Caco-2 (cell line): ENCODE measurements around the gene EIF4E2. TPM values are rescaled to one million over a fixed set of nuclear protein-coding genes. Genes with fewer than 3 reads are reported as not detected.

Experiments
- BruUV-seq: library from RNA; stranded (reverse); fragments of 400-500 nt; replicated peaks from 2 replicates; lab custom pipeline; 2021; lab: Mats Ljungman, UMichigan
- CTCF ChIA-PET: fragments of 300-600 bp; sonication (Branson Sonifier 250); formaldehyde crosslinking; loops from one replicate; lab custom pipeline; 2022; ENCODE audit warnings: antibody characterized with exemption; lab: Charles Lee
- POLR2A ChIA-PET: fragments of 300-600 bp; sonication (Branson Sonifier 250); formaldehyde crosslinking; loops from one replicate; lab custom pipeline; 2022; ENCODE audit warnings: antibody characterized with exemption; lab: Charles Lee
- DNase-seq, 2 experiments: peaks; one replicate each; pipeline versions ENCODE4 v3.0.0 to v3.0.0-alpha.2; 2020 to 2022
- H3K27me3 ChIP-seq: replicated peaks from 2 replicates; pipeline ENCODE4 v1.6.0; 2011; ENCODE audit warnings: low read length; ENCODE audit not compliant: control insufficient read depth, insufficient read depth
- H3K36me3 ChIP-seq: 2 replicates; pipeline ENCODE4 v1.5.1; 2011; ENCODE audit warnings: low read length; ENCODE audit not compliant: control insufficient read depth, insufficient read depth
- H3K4me1 ChIP-seq: fragments of 250-450 bp; sonication (Bioruptor Pico); 2 replicates; pipeline ENCODE4 v1.5.1; 2020; ENCODE audit warnings: mild to moderate bottlenecking
- H3K4me3 ChIP-seq: 2 replicates; pipeline ENCODE4 v1.5.1; 2011; ENCODE audit warnings: low read depth, mild to moderate bottlenecking, control low read depth, low read length
- H3K9me3 ChIP-seq: fragments of 250-450 bp; sonication (Bioruptor Pico); 2 replicates; pipeline ENCODE4 v1.5.1; 2020; ENCODE audit warnings: mild to moderate bottlenecking, moderate library complexity
- H3K27ac Mint-ChIP-seq: one replicate; pipeline ENCODE4 v1.8.0; 2022; ENCODE audit warnings: mixed read lengths; ENCODE audit not compliant: unreplicated experiment
- H3K27me3 Mint-ChIP-seq: one replicate; pipeline ENCODE4 v1.8.0; 2022; ENCODE audit warnings: mixed read lengths; ENCODE audit not compliant: insufficient read depth, unreplicated experiment
- H3K36me3 Mint-ChIP-seq: one replicate; pipeline ENCODE4 v1.8.0; 2022; ENCODE audit warnings: mild to moderate bottlenecking, mixed read lengths; ENCODE audit not compliant: insufficient read depth, unreplicated experiment
- H3K4me1 Mint-ChIP-seq: one replicate; pipeline ENCODE4 v1.8.0; 2022; ENCODE audit warnings: low read depth, mixed read lengths; ENCODE audit not compliant: unreplicated experiment
- H3K4me3 Mint-ChIP-seq: one replicate; pipeline ENCODE4 v1.8.0; 2022; ENCODE audit warnings: mild to moderate bottlenecking, moderate library complexity, mixed read lengths; ENCODE audit not compliant: unreplicated experiment
- H3K9me3 Mint-ChIP-seq: one replicate; pipeline ENCODE4 v1.8.0; 2022; ENCODE audit warnings: mixed read lengths; ENCODE audit not compliant: unreplicated experiment
- CTCF ChIP-seq, 2 experiments: fragments of 200-600 bp in 1 of 2; IDR thresholded peaks; 1 replicate in 1 of 2; 2 replicates in 1 of 2; pipeline versions ENCODE4 v1.5.1 to v1.8.0; 2011 to 2022; ENCODE audit warnings: antibody characterized with exemption in 1 of 2, control low read depth in 1 of 2, inconsistent platforms in 1 of 2, low read depth in 1 of 2, low read length in 1 of 2, mild to moderate bottlenecking in 1 of 2, moderate library complexity in 1 of 2; ENCODE audit not compliant: insufficient read depth in 1 of 2, severe bottlenecking in 1 of 2, unreplicated experiment in 1 of 2
- intact Hi-C: fragments of 100-400 bp; cut with micrococcal nuclease; formaldehyde crosslinking; loops from one replicate; pipeline ENCODE4 v1.10.0; 2022; ENCODE audit not compliant: unreplicated experiment
- total RNA-seq: library from RNA; stranded (reverse); gene quantifications from 2 replicates; pipeline ENCODE4 v1.2.3, GENCODE V29; 2022

The EIF4E2 gene
- total RNA-seq, 1 experiment from 2014 or later = 57.2 TPM

- ChIA-PET POLR2A (no interaction called here), CTCF (no interaction called here)
- H3K4me1 ChIP-seq = peaks cover 14% of the 10 kb centered on the region
- H3K4me3 Mint-ChIP-seq = no peak overlapping the region
- H3K27me3 Mint-ChIP-seq = no peaks in the 10 kb centered on the region
- peaks cover 19% of the 10 kb centered on the region for H3K4me1 Mint-ChIP-seq
- H3K27ac Mint-ChIP-seq = no peak overlapping the region
- intact Hi-C loops = loop anchor here (5.0 kb wide), 1 partner anchor 78 kb away; no protein-coding TSS in a partner anchor
- H3K36me3 Mint-ChIP-seq = no peaks in the 10 kb centered on the region
- no TSS peak for BruUV-seq
- no peak overlapping the region for H3K4me3 ChIP-seq
- no peak for TF ChIP-seq CTCF (IDR thresholded peaks at IDR 0.05; ENCODE audit: insufficient read depth in 1 of 2, low read depth in 1 of 2, low read length in 1 of 2, severe bottlenecking in 1 of 2, unreplicated experiment in 1 of 2)
- H3K9me3 ChIP-seq = no peaks in the 10 kb centered on the region
- no peak for DNase-seq
- H3K9me3 Mint-ChIP-seq = no peaks in the 10 kb centered on the region
- no peaks in the 10 kb centered on the region for H3K27me3 ChIP-seq
- no peaks in the 10 kb centered on the region for H3K36me3 ChIP-seq
These were observed 30.0 kb upstream of the EIF4E2 start for GRCh38 chr2:232520489-232520888.

- TF ChIP-seq CTCF (IDR thresholded peaks at IDR 0.05; ENCODE audit: insufficient read depth in 1 of 2, low read depth in 1 of 2, low read length in 1 of 2, severe bottlenecking in 1 of 2, unreplicated experiment in 1 of 2) = no peak
- Mint-ChIP-seq H3K27me3 (no peaks in the 10 kb centered on the region), H3K36me3 (no peaks in the 10 kb centered on the region), H3K27ac (no peak overlapping the region), H3K4me1 (peaks cover 13% of the 10 kb centered on the region), H3K9me3 (no peaks in the 10 kb centered on the region), H3K4me3 (no peak overlapping the region)
- intact Hi-C loops = loop anchor here (5.0 kb wide), 1 partner anchor 79 kb away; no protein-coding TSS in a partner anchor
- H3K27me3 ChIP-seq = no peaks in the 10 kb centered on the region
- H3K36me3 ChIP-seq = no peaks in the 10 kb centered on the region
- peaks cover 8% of the 10 kb centered on the region for H3K4me1 ChIP-seq
- BruUV-seq = no TSS peak
- ChIA-PET CTCF (no interaction called here), POLR2A (no interaction called here)
- H3K9me3 ChIP-seq = no peaks in the 10 kb centered on the region
- no peak for DNase-seq
- H3K4me3 ChIP-seq = no peak overlapping the region
These were observed 29.4 kb upstream of the EIF4E2 start for GRCh38 chr2:232521098-232521497.

- Mint-ChIP-seq H3K27ac (no peak overlapping the region), H3K9me3 (no peaks in the 10 kb centered on the region), H3K4me1 (peaks cover 3% of the 10 kb centered on the region), H3K36me3 (peaks cover 3% of the 10 kb centered on the region), H3K4me3 (no peak overlapping the region), H3K27me3 (no peaks in the 10 kb centered on the region)
- no peak overlapping the region; the same call in 1 of the 2 replicates for H3K4me3 ChIP-seq
- H3K27me3 ChIP-seq = no peaks in the 10 kb centered on the region
- peaks cover under 1% of the 10 kb centered on the region; the same call in 1 of the 2 replicates for H3K4me1 ChIP-seq
- intact Hi-C loops = loop anchor here (5.0 kb wide), 1 partner anchor 80 kb away; no protein-coding TSS in a partner anchor
- ChIA-PET CTCF (interaction anchor here (0.6 kb wide), 1 partner anchor 367 kb away, joined by 6 read pairs; no protein-coding TSS in a partner anchor), POLR2A (no interaction called here)
- peak; percentile 33 to 87 for TF ChIP-seq CTCF (IDR thresholded peaks at IDR 0.05; ENCODE audit: insufficient read depth in 1 of 2, low read depth in 1 of 2, low read length in 1 of 2, severe bottlenecking in 1 of 2, unreplicated experiment in 1 of 2)
- BruUV-seq = no TSS peak
- no peaks in the 10 kb centered on the region for H3K9me3 ChIP-seq
- DNase-seq = peak in 1 of 2 experiments; percentile 66
- H3K36me3 ChIP-seq = no peaks in the 10 kb centered on the region
These were observed 28.4 kb upstream of the EIF4E2 start for GRCh38 chr2:232521959-232522622.
